HepG2 (cell line): Measurements from ENCODE around the gene NKD1. TPM values are rescaled to one million over a fixed set of nuclear protein-coding genes. Genes with fewer than 3 reads are reported as not detected.

Experiments used
- ATAC-seq: fragments of 200-7000 bp; cut with Tn5 transposase; 3 replicates; pipeline ENCODE4 v1.9.1; 2020; ENCODE audit warnings: mild to moderate bottlenecking, moderate library complexity
- BruUV-seq: library from RNA; stranded (reverse); fragments of 400-500 nt; replicated peaks from 2 replicates; lab custom pipeline; 2021; lab: Mats Ljungman, UMichigan
- CTCF ChIA-PET: fragments of 300-600 bp; formaldehyde crosslinking; extraction: SDS; loops from one replicate; lab custom pipeline; 2021; ENCODE audit warnings: low total read pairs, inconsistent platforms, low intra/inter-chr PET ratio; lab: Yijun Ruan, JAX
- POLR2A ChIA-PET: fragments of 350-600 bp; sonication (Branson Sonifier 250); formaldehyde crosslinking; loops from one replicate; lab custom pipeline; 2020; ENCODE audit warnings: antibody characterized with exemption, inconsistent platforms; lab: Yijun Ruan, JAX
- DNase-seq: peaks from one replicate; pipeline ENCODE4 v3.0.0-alpha.2; 2015; ENCODE audit warnings: low spot score
- FAIRE-seq: peaks from 3 replicates; lab custom pipeline; 2011; peaks lifted over from hg19 to GRCh38; lab: Jason Lieb, UNC
- H2AFZ ChIP-seq: one replicate; pipeline ENCODE4 v1.6.1; 2011; ENCODE audit warnings: low read length, inconsistent platforms
- H3K27ac ChIP-seq: fragments of 300-600 bp; 3 replicates; pipeline ENCODE4 v1.8.0; 2011; ENCODE audit warnings: mixed run types, mild to moderate bottlenecking, mixed read lengths, low read length, inconsistent platforms; ENCODE audit not compliant: insufficient read depth; ENCODE audit errors: extremely low read length
- H3K27me3 ChIP-seq, 2 experiments: fragments of 200-600 bp in 1 of 2; 2 replicates in 1 of 2; 3 replicates in 1 of 2; pipeline versions ENCODE4 v1.6.0 to v1.8.0; 2011; ENCODE audit warnings: low read length in 2 of 2, mild to moderate bottlenecking in 2 of 2, moderate library complexity in 2 of 2, inconsistent platforms in 1 of 2; ENCODE audit not compliant: insufficient read depth in 2 of 2, control insufficient read depth in 1 of 2
- H3K36me3 ChIP-seq, 2 experiments: fragments of 200-600 bp in 1 of 2; replicated peaks in 1 of 2; 2 replicates in 1 of 2; 3 replicates in 1 of 2; pipeline versions ENCODE4 v1.5.1 to v1.8.0; 2011; ENCODE audit warnings: low read length in 2 of 2, inconsistent platforms in 1 of 2; ENCODE audit not compliant: insufficient read depth in 2 of 2, control insufficient read depth in 1 of 2
- H3K4me1 ChIP-seq: 2 replicates; pipeline ENCODE4 v1.5.1; 2012; ENCODE audit warnings: low read length, inconsistent platforms; ENCODE audit not compliant: insufficient read depth
- H3K4me2 ChIP-seq: 2 replicates; pipeline ENCODE4 v1.6.0; 2011; ENCODE audit warnings: low read depth, low read length, inconsistent platforms
- H3K4me3 ChIP-seq, 3 experiments: fragments of 200-600 bp in 1 of 3; sonication (generic), shearing (Covaris generic) in 1 of 3; replicated peaks in 1 of 3; 2 replicates each; pipeline ENCODE4 v1.5.1; 2011 to 2016; ENCODE audit warnings: low read length in 3 of 3, inconsistent platforms in 2 of 3, low read depth in 2 of 3, mild to moderate bottlenecking in 2 of 3, control low read depth in 1 of 3, mixed read lengths in 1 of 3; ENCODE audit not compliant: insufficient read depth in 1 of 3
- H3K79me2 ChIP-seq: one replicate; pipeline ENCODE4 v1.6.1; 2011; ENCODE audit warnings: low read length, inconsistent platforms; ENCODE audit not compliant: insufficient read depth
- H3K9ac ChIP-seq: 2 replicates; pipeline ENCODE4 v1.6.0; 2011; ENCODE audit warnings: mild to moderate bottlenecking, low read depth, low read length, inconsistent platforms; ENCODE audit not compliant: insufficient read depth
- H3K9me3 ChIP-seq: 2 replicates; pipeline ENCODE4 v1.5.1; 2012; ENCODE audit warnings: mild to moderate bottlenecking, low read length
- H4K20me1 ChIP-seq: 2 replicates; pipeline ENCODE4 v1.6.0; 2011; ENCODE audit warnings: inconsistent platforms, mild to moderate bottlenecking, low read length, moderate library complexity; ENCODE audit not compliant: insufficient read depth
- E2F2 ChIP-seq: sonication (generic); formaldehyde crosslinking; IDR thresholded peaks from 2 replicates; pipeline ENCODE4 v1.4.0; 2020; ENCODE audit warnings: missing genetic modification reagents, borderline replicate concordance
- ESRRA ChIP-seq: sonication (generic); formaldehyde crosslinking; IDR thresholded peaks from 2 replicates; pipeline ENCODE4 v1.5.1; 2020; ENCODE audit warnings: mild to moderate bottlenecking, low read depth, missing genetic modification reagents
- FLYWCH1 ChIP-seq: sonication (generic); formaldehyde crosslinking; IDR thresholded peaks from 2 replicates; pipeline ENCODE4 v1.8.1; 2023; ENCODE audit warnings: mild to moderate bottlenecking, missing genetic modification reagents
- KMT2A ChIP-seq: sonication (generic); formaldehyde crosslinking; IDR thresholded peaks from 2 replicates; pipeline ENCODE4 v1.4.0; 2020; ENCODE audit warnings: missing genetic modification reagents
- MAX ChIP-seq: IDR thresholded peaks from 2 replicates; pipeline ENCODE4 v1.6.1; 2012; ENCODE audit warnings: inconsistent platforms
- MLLT10 ChIP-seq: sonication (generic); formaldehyde crosslinking; IDR thresholded peaks from 2 replicates; pipeline ENCODE4 v1.4.0; 2020; ENCODE audit warnings: missing genetic modification reagents
- PHB2 ChIP-seq: fragments of 450-650 bp; IDR thresholded peaks from 2 replicates; pipeline ENCODE4 v1.6.1; 2018; ENCODE audit not compliant: partially characterized antibody
- RBM22 ChIP-seq: fragments of 200-400 bp; formaldehyde crosslinking; optimal IDR thresholded peaks from 2 replicates; pipeline ENCODE3; 2017; ENCODE audit warnings: mild to moderate bottlenecking, low read length, moderate library complexity
- RELA ChIP-seq: sonication (generic); formaldehyde crosslinking; IDR thresholded peaks from 2 replicates; pipeline ENCODE4 v1.4.0; 2020; ENCODE audit warnings: missing genetic modification reagents
- RFXANK ChIP-seq: IDR thresholded peaks from 2 replicates; pipeline ENCODE4 v1.6.1; 2016
- SMARCE1 ChIP-seq: fragments of 450-650 bp; IDR thresholded peaks from 2 replicates; pipeline ENCODE4 v1.6.1; 2017; ENCODE audit warnings: borderline replicate concordance
- TOE1 ChIP-seq: sonication (generic); formaldehyde crosslinking; IDR thresholded peaks from 2 replicates; pipeline ENCODE4 v1.4.0; 2020; ENCODE audit warnings: mild to moderate bottlenecking, missing genetic modification reagents
- YY1 ChIP-seq: IDR thresholded peaks from 2 replicates; pipeline ENCODE4 v1.6.1; 2011; ENCODE audit warnings: low read length, low read depth, moderate library complexity, mild to moderate bottlenecking; ENCODE audit not compliant: insufficient read depth, insufficient replicate concordance
- ZBTB38 ChIP-seq: sonication (generic); formaldehyde crosslinking; IDR thresholded peaks from 2 replicates; pipeline ENCODE4 v1.5.1; 2020; ENCODE audit warnings: mild to moderate bottlenecking, missing genetic modification reagents
- ZNF747 ChIP-seq: sonication (generic); formaldehyde crosslinking; IDR thresholded peaks from 2 replicates; pipeline ENCODE4 v1.8.1; 2023; ENCODE audit warnings: missing genetic modification reagents, mild to moderate bottlenecking, borderline replicate concordance
- WGBS: methylation state at CpG from one replicate; pipeline ENCODE4 v1.1.6; 2017; ENCODE audit warnings: low lambda C conversion rate; 5-methylcytosine and 5-hydroxymethylcytosine counted together
- in situ Hi-C: cut with HindIII; loops from 2 replicates; pipeline ENCODE4 v1.10.0; 2017; ENCODE audit warnings: low pct_unique_long_range_greater_than_20kb; ENCODE audit not compliant: extremely low pct_ligation_motif_present
- intact Hi-C: fragments of 100-400 bp; cut with micrococcal nuclease; formaldehyde crosslinking; loops from one replicate; pipeline ENCODE4 v1.10.0; 2022; ENCODE audit not compliant: unreplicated experiment
- polyA plus RNA-seq, 8 experiments: library from polyadenylated mRNA; depleted of rRNA in 3 of 8; stranded (reverse) in 7 of 8; unstranded in 1 of 8; fragments of >200 nt; fragmentation: Illumina TruSeq in 4 of 8; extraction: Trizol in 4 of 8; gene quantifications; 2 replicates each; pipeline versions ENCODE4 v1.2.1 to v1.2.3, GENCODE V29; 2011 to 2016; ENCODE audit warnings: low read depth in 4 of 8, missing spikeins in 1 of 8, mixed read lengths in 1 of 8; ENCODE audit not compliant: insufficient read depth in 1 of 8
- total RNA-seq, 5 experiments: library from RNA; depleted of rRNA; stranded (reverse); fragments of >200 nt; fragmentation: Illumina TruSeq; extraction: Trizol; gene quantifications; 2 replicates each; pipeline ENCODE4 v1.2.3, GENCODE V29; 2016; ENCODE audit warnings: low read depth in 1 of 5
- TF ChIP-seq, protein P1 (sequence below): sonication (generic); formaldehyde crosslinking; IDR thresholded peaks from 2 replicates; pipeline ENCODE4 v1.5.1; 2020; ENCODE audit warnings: missing genetic modification reagents, mild to moderate bottlenecking, borderline replicate concordance

NKD1 gene
- total and polyA plus RNA-seq, 2 of the 13 experiments (the other 11 are each of a cell fraction or from before 2014, with no cell fraction given) = 70.4 to 121 TPM

- CTCF ChIA-PET = no interaction called here
- H4K20me1 ChIP-seq = peaks cover 72% of the 10 kb centered on the region
- no peaks in the 10 kb centered on the region for H3K9me3 ChIP-seq
- 79% methylated on average over 4 of the region's 4 CpGs for WGBS
- no peak overlapping the region for H3K4me2 ChIP-seq
- in situ Hi-C loops (no loop called here), intact Hi-C loops (no loop called here)
- no peak overlapping the region for H3K9ac ChIP-seq
- FAIRE-seq (no peak), DNase-seq (no peak), ATAC-seq (no peak)
- H3K4me3 ChIP-seq = no peak overlapping the region
- H3K27me3 ChIP-seq = no peaks in the 10 kb centered on the region
- H3K4me1 ChIP-seq = peaks cover 12% of the 10 kb centered on the region; the same call in 1 of the 2 replicates
- TF ChIP-seq RFXANK (no peak), SMARCE1 (no peak), FLYWCH1 (CRISPR knock-in tag) (no peak), E2F2 (no peak), PHB2 (no peak), ESRRA (CRISPR knock-in tag) (no peak), ZNF747 (CRISPR knock-in tag) (no peak), TOE1 (CRISPR knock-in tag) (no peak)
- BruUV-seq = no TSS peak
- peaks cover 88 to 100% of the 10 kb centered on the region in 2 experiments for H3K36me3 ChIP-seq
- no peak overlapping the region for H2AFZ ChIP-seq
- POLR2A ChIA-PET = interaction anchor here (1.6 kb wide), 1 partner anchor 79 kb away, joined by 4 read pairs; the partner anchor contains the start of gene NKD1
- no peak overlapping the region for H3K27ac ChIP-seq
- no peaks in the 10 kb centered on the region for H3K79me2 ChIP-seq
Observed at GRCh38 chr16:50626868-50627267, 78.7 kb downstream of the NKD1 start.

GRCh38 chr16:50627419-50627818 is 79.2 kb downstream of the NKD1 start:
- intact Hi-C loops = no loop called here
- CTCF ChIA-PET = no interaction called here
- no peak for TF ChIP-seq KMT2A (CRISPR knock-in tag)
- TF ChIP-seq MLLT10 (CRISPR knock-in tag) = no peak
- no peak for TF ChIP-seq RELA (CRISPR knock-in tag)
- no peak for TF ChIP-seq MAX
- TF ChIP-seq ZBTB38 (CRISPR knock-in tag) = peak; percentile 54; the same call in 1 of the 2 replicates
- peak; percentile 14 for TF ChIP-seq RBM22
- TF ChIP-seq, protein P1, sequence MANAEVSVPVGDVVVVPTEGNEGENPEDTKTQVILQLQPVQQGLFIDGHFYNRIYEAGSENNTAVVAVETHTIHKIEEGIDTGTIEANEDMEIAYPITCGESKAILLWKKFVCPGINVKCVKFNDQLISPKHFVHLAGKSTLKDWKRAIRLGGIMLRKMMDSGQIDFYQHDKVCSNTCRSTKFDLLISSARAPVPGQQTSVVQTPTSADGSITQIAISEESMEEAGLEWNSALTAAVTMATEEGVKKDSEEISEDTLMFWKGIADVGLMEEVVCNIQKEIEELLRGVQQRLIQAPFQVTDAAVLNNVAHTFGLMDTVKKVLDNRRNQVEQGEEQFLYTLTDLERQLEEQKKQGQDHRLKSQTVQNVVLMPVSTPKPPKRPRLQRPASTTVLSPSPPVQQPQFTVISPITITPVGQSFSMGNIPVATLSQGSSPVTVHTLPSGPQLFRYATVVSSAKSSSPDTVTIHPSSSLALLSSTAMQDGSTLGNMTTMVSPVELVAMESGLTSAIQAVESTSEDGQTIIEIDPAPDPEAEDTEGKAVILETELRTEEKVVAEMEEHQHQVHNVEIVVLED (CRISPR knock-in tag) = no peak
- TF ChIP-seq YY1 = no peak

More at GRCh38 chr16:50627419-50627818, 79.2 kb downstream of the NKD1 start:
- no peak for DNase-seq
- WGBS = 97% methylated on average over 10 of the region's 10 CpGs
- Histone ChIP-seq H3K4me3 (no peak overlapping the region), H3K4me1 (peaks cover 12% of the 10 kb centered on the region; the same call in 1 of the 2 replicates), H3K9ac (no peak overlapping the region), H3K4me2 (no peak overlapping the region), H3K9me3 (no peaks in the 10 kb centered on the region), H3K36me3 (peaks cover 89 to 100% of the 10 kb centered on the region in 2 experiments), H3K79me2 (no peaks in the 10 kb centered on the region), H4K20me1 (peaks cover 67% of the 10 kb centered on the region), H2AFZ (no peak overlapping the region), H3K27me3 (no peaks in the 10 kb centered on the region), H3K27ac (no peak overlapping the region)
- POLR2A ChIA-PET = interaction anchor here (1.6 kb wide), 1 partner anchor 79 kb away, joined by 4 read pairs; the partner anchor contains the start of gene NKD1
- no TSS peak for BruUV-seq
- in situ Hi-C loops = no loop called here
- no peak for FAIRE-seq
- ATAC-seq = no peak
